H1 (cell line): Measurements from ENCODE around the gene CMBL. TPM values are rescaled to one million over a fixed set of nuclear protein-coding genes. Genes with fewer than 3 reads are reported as not detected.

Source experiments
- FOSL1 ChIP-seq: IDR thresholded peaks from 2 replicates; pipeline ENCODE4 v1.6.1; 2011; ENCODE audit warnings: mild to moderate bottlenecking, low read depth, low read length, moderate library complexity; ENCODE audit not compliant: insufficient read depth
- KDM4A ChIP-seq: IDR thresholded peaks from one replicate; pipeline ENCODE4 v1.7.1; 2012; ENCODE audit warnings: low read depth, mild to moderate bottlenecking, moderate library complexity, low read length, inconsistent platforms; ENCODE audit not compliant: severe bottlenecking
- polyA plus RNA-seq, 7 experiments: library from polyadenylated mRNA; depleted of rRNA in 3 of 7; stranded (reverse) in 5 of 7; unstranded in 2 of 7; fragments of >200 nt in 5 of 7; fragments of 200-250 nt in 2 of 7; gene quantifications; 1 replicate in 5 of 7; 2 replicates in 1 of 7; 4 replicates in 1 of 7; pipeline versions ENCODE4 v1.2.1 to v1.2.3, GENCODE V29; 2011 to 2013; ENCODE audit warnings: missing spikeins in 2 of 7, mixed read lengths in 2 of 7
- total RNA-seq: library from RNA; stranded (reverse); fragmentation: NEBNext Ultra II Directional; extraction: Animal tissue kit (Norgen Biotek cat#: 25700); gene quantifications from 2 replicates; pipeline ENCODE4 v1.2.1, GENCODE V29; 2021
- TF ChIP-seq, protein P1 (sequence below): fragments of 300-600 bp; sonication (generic); IDR thresholded peaks from 2 replicates; pipeline ENCODE4 v1.7.1; 2012; ENCODE audit warnings: low read length, moderate library complexity, mild to moderate bottlenecking, inconsistent platforms; ENCODE audit not compliant: insufficient replicate concordance
- TF ChIP-seq, protein P2 (sequence below): IDR thresholded peaks from 2 replicates; pipeline ENCODE4 v1.6.1; 2012; ENCODE audit warnings: low read length, inconsistent platforms

The CMBL gene
- total and polyA plus RNA-seq, 2 of the 8 experiments (the other 6 are each of a cell fraction or from before 2014, with no cell fraction given) = 27.9 to 32.1 TPM

DNA sequence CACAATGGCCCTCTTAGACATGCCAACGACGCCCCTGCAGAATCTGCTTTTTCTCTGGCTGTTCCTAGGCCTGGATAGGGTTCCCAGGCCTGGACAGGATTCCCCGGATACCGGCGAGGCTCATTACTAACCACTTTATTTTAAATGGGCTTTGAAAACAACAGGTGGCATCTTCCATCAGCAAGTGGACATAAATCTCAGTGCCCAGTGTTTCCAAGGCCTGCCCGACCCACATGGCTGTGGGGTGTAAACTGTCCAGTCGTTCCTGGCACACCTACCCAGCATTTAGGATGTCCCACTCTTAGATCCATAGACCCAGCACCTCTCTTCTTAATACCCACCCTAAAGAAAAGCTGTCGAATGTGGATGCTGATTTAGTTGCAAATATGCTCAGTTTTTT is 896 bp downstream of the CMBL start (continued):
- TF ChIP-seq, protein P1, sequence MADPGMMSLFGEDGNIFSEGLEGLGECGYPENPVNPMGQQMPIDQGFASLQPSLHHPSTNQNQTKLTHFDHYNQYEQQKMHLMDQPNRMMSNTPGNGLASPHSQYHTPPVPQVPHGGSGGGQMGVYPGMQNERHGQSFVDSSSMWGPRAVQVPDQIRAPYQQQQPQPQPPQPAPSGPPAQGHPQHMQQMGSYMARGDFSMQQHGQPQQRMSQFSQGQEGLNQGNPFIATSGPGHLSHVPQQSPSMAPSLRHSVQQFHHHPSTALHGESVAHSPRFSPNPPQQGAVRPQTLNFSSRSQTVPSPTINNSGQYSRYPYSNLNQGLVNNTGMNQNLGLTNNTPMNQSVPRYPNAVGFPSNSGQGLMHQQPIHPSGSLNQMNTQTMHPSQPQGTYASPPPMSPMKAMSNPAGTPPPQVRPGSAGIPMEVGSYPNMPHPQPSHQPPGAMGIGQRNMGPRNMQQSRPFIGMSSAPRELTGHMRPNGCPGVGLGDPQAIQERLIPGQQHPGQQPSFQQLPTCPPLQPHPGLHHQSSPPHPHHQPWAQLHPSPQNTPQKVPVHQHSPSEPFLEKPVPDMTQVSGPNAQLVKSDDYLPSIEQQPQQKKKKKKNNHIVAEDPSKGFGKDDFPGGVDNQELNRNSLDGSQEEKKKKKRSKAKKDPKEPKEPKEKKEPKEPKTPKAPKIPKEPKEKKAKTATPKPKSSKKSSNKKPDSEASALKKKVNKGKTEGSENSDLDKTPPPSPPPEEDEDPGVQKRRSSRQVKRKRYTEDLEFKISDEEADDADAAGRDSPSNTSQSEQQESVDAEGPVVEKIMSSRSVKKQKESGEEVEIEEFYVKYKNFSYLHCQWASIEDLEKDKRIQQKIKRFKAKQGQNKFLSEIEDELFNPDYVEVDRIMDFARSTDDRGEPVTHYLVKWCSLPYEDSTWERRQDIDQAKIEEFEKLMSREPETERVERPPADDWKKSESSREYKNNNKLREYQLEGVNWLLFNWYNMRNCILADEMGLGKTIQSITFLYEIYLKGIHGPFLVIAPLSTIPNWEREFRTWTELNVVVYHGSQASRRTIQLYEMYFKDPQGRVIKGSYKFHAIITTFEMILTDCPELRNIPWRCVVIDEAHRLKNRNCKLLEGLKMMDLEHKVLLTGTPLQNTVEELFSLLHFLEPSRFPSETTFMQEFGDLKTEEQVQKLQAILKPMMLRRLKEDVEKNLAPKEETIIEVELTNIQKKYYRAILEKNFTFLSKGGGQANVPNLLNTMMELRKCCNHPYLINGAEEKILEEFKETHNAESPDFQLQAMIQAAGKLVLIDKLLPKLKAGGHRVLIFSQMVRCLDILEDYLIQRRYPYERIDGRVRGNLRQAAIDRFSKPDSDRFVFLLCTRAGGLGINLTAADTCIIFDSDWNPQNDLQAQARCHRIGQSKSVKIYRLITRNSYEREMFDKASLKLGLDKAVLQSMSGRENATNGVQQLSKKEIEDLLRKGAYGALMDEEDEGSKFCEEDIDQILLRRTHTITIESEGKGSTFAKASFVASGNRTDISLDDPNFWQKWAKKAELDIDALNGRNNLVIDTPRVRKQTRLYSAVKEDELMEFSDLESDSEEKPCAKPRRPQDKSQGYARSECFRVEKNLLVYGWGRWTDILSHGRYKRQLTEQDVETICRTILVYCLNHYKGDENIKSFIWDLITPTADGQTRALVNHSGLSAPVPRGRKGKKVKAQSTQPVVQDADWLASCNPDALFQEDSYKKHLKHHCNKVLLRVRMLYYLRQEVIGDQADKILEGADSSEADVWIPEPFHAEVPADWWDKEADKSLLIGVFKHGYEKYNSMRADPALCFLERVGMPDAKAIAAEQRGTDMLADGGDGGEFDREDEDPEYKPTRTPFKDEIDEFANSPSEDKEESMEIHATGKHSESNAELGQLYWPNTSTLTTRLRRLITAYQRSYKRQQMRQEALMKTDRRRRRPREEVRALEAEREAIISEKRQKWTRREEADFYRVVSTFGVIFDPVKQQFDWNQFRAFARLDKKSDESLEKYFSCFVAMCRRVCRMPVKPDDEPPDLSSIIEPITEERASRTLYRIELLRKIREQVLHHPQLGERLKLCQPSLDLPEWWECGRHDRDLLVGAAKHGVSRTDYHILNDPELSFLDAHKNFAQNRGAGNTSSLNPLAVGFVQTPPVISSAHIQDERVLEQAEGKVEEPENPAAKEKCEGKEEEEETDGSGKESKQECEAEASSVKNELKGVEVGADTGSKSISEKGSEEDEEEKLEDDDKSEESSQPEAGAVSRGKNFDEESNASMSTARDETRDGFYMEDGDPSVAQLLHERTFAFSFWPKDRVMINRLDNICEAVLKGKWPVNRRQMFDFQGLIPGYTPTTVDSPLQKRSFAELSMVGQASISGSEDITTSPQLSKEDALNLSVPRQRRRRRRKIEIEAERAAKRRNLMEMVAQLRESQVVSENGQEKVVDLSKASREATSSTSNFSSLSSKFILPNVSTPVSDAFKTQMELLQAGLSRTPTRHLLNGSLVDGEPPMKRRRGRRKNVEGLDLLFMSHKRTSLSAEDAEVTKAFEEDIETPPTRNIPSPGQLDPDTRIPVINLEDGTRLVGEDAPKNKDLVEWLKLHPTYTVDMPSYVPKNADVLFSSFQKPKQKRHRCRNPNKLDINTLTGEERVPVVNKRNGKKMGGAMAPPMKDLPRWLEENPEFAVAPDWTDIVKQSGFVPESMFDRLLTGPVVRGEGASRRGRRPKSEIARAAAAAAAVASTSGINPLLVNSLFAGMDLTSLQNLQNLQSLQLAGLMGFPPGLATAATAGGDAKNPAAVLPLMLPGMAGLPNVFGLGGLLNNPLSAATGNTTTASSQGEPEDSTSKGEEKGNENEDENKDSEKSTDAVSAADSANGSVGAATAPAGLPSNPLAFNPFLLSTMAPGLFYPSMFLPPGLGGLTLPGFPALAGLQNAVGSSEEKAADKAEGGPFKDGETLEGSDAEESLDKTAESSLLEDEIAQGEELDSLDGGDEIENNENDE = no peak
- no peak for TF ChIP-seq KDM4A
- TF ChIP-seq, protein P2, sequence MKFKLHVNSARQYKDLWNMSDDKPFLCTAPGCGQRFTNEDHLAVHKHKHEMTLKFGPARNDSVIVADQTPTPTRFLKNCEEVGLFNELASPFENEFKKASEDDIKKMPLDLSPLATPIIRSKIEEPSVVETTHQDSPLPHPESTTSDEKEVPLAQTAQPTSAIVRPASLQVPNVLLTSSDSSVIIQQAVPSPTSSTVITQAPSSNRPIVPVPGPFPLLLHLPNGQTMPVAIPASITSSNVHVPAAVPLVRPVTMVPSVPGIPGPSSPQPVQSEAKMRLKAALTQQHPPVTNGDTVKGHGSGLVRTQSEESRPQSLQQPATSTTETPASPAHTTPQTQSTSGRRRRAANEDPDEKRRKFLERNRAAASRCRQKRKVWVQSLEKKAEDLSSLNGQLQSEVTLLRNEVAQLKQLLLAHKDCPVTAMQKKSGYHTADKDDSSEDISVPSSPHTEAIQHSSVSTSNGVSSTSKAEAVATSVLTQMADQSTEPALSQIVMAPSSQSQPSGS = no peak
- TF ChIP-seq FOSL1 = no peak
